ENCODE data around the gene TBX10. TPM values are rescaled to one million over a fixed set of nuclear protein-coding genes. Genes with fewer than 3 reads are reported as not detected.

TBX10 gene
- polyA plus RNA-seq, 1 donor, result 4.9 TPM

GRCh38 chr11:67613960-67614715 is 25.4 kb downstream of the TBX10 start:
- peak; percentile 52 to 64 for DNase-seq
- peaks cover 36% of the 10 kb centered on the region for H3K36me3 ChIP-seq (ENCODE audit: control insufficient read depth, insufficient read depth, low read length)
- peak overlapping the region; percentile 46 for H3K4me3 ChIP-seq (ENCODE audit: low read length)
- WGBS (ENCODE audit: insufficient coverage, low lambda C conversion rate), result no CpG with 5 or more reads among the region's 23 CpGs
- peak overlapping the region; percentile 41 for H3K27ac ChIP-seq (ENCODE audit: low read length)
- peaks cover 13% of the 10 kb centered on the region for H3K4me1 ChIP-seq (ENCODE audit: control insufficient read depth, insufficient read depth, low read length)
- H3K27me3 ChIP-seq (ENCODE audit: control insufficient read depth, insufficient read depth, low read length), result peaks cover 12% of the 10 kb centered on the region
- peaks cover 3% of the 10 kb centered on the region for H3K9me3 ChIP-seq (ENCODE audit: control insufficient read depth, low read depth, low read length)

GRCh38 chr11:67613313-67613959 is 26.1 kb downstream of the TBX10 start:
- H3K4me3 ChIP-seq (ENCODE audit: low read length), result peak overlapping the region; percentile 46
- no peak for DNase-seq
- peaks cover 13% of the 10 kb centered on the region for H3K4me1 ChIP-seq (ENCODE audit: control insufficient read depth, insufficient read depth, low read length)
- peak overlapping the region; percentile 41 for H3K27ac ChIP-seq (ENCODE audit: low read length)
- H3K27me3 ChIP-seq (ENCODE audit: control insufficient read depth, insufficient read depth, low read length), result peaks cover 12% of the 10 kb centered on the region
- no CpG with 5 or more reads among the region's 17 CpGs for WGBS (ENCODE audit: insufficient coverage, low lambda C conversion rate)
- peaks cover 43% of the 10 kb centered on the region for H3K36me3 ChIP-seq (ENCODE audit: control insufficient read depth, insufficient read depth, low read length)
- peaks cover 3% of the 10 kb centered on the region for H3K9me3 ChIP-seq (ENCODE audit: control insufficient read depth, low read depth, low read length)

GRCh38 chr11:67612751-67613150 is 26.8 kb downstream of the TBX10 start:
- Histone ChIP-seq H3K27me3 (ENCODE audit: control insufficient read depth, insufficient read depth, low read length) (peaks cover 12% of the 10 kb centered on the region), H3K27ac (ENCODE audit: low read length) (no peak overlapping the region), H3K36me3 (ENCODE audit: control insufficient read depth, insufficient read depth, low read length) (peaks cover 45% of the 10 kb centered on the region), H3K4me3 (ENCODE audit: low read length) (no peak overlapping the region), H3K9me3 (ENCODE audit: control insufficient read depth, low read depth, low read length) (peaks cover 3% of the 10 kb centered on the region), H3K4me1 (ENCODE audit: control insufficient read depth, insufficient read depth, low read length) (peaks cover 18% of the 10 kb centered on the region)
- DNase-seq, result no peak
- no CpG with 5 or more reads among the region's 13 CpGs for WGBS (ENCODE audit: insufficient coverage, low lambda C conversion rate)

GRCh38 chr11:67611704-67612587 is 27.6 kb downstream of the TBX10 start:
- H3K4me1 ChIP-seq (ENCODE audit: control insufficient read depth, insufficient read depth, low read length), result peaks cover 22% of the 10 kb centered on the region
- no CpG with 5 or more reads among the region's 37 CpGs for WGBS (ENCODE audit: insufficient coverage, low lambda C conversion rate)
- H3K27ac ChIP-seq (ENCODE audit: low read length), result no peak overlapping the region
- peaks cover 3% of the 10 kb centered on the region for H3K9me3 ChIP-seq (ENCODE audit: control insufficient read depth, low read depth, low read length)
- H3K4me3 ChIP-seq (ENCODE audit: low read length), result no peak overlapping the region
- DNase-seq, result no peak
- peaks cover 45% of the 10 kb centered on the region for H3K36me3 ChIP-seq (ENCODE audit: control insufficient read depth, insufficient read depth, low read length)
- H3K27me3 ChIP-seq (ENCODE audit: control insufficient read depth, insufficient read depth, low read length), result peaks cover 12% of the 10 kb centered on the region

- Histone ChIP-seq H3K27me3 (ENCODE audit: control insufficient read depth, insufficient read depth, low read length) (peaks cover 8% of the 10 kb centered on the region), H3K36me3 (ENCODE audit: control insufficient read depth, insufficient read depth, low read length) (peaks cover 45% of the 10 kb centered on the region), H3K9me3 (ENCODE audit: control insufficient read depth, low read depth, low read length) (peaks cover 3% of the 10 kb centered on the region), H3K4me1 (ENCODE audit: control insufficient read depth, insufficient read depth, low read length) (peaks cover 22% of the 10 kb centered on the region), H3K27ac (ENCODE audit: low read length) (no peak overlapping the region), H3K4me3 (ENCODE audit: low read length) (no peak overlapping the region)
- DNase-seq, result no peak
- WGBS (ENCODE audit: insufficient coverage, low lambda C conversion rate), result no CpG with 5 or more reads among the region's 14 CpGs
Measured at GRCh38 chr11:67611165-67611564, 28.4 kb downstream of the TBX10 start.

GRCh38 chr11:67610302-67610868 is 29.2 kb downstream of the TBX10 start:
- peaks cover 45% of the 10 kb centered on the region for H3K36me3 ChIP-seq (ENCODE audit: control insufficient read depth, insufficient read depth, low read length)
- DNase-seq, result no peak
- peaks cover 16% of the 10 kb centered on the region for H3K4me1 ChIP-seq (ENCODE audit: control insufficient read depth, insufficient read depth, low read length)
- no peak overlapping the region for H3K4me3 ChIP-seq (ENCODE audit: low read length)
- no CpG with 5 or more reads among the region's 15 CpGs for WGBS (ENCODE audit: insufficient coverage, low lambda C conversion rate)
- peaks cover 2% of the 10 kb centered on the region for H3K27me3 ChIP-seq (ENCODE audit: control insufficient read depth, insufficient read depth, low read length)
- H3K27ac ChIP-seq (ENCODE audit: low read length), result no peak overlapping the region
- no peaks in the 10 kb centered on the region for H3K9me3 ChIP-seq (ENCODE audit: control insufficient read depth, low read depth, low read length)

GRCh38 chr11:67609316-67609715 is 30.2 kb downstream of the TBX10 start:
- Histone ChIP-seq H3K27ac (ENCODE audit: low read length) (no peak overlapping the region), H3K4me1 (ENCODE audit: control insufficient read depth, insufficient read depth, low read length) (peaks cover 11% of the 10 kb centered on the region), H3K36me3 (ENCODE audit: control insufficient read depth, insufficient read depth, low read length) (peaks cover 45% of the 10 kb centered on the region), H3K9me3 (ENCODE audit: control insufficient read depth, low read depth, low read length) (no peaks in the 10 kb centered on the region), H3K4me3 (ENCODE audit: low read length) (no peak overlapping the region), H3K27me3 (ENCODE audit: control insufficient read depth, insufficient read depth, low read length) (no peaks in the 10 kb centered on the region)
- no CpG with 5 or more reads among the region's 10 CpGs for WGBS (ENCODE audit: insufficient coverage, low lambda C conversion rate)
- no peak for DNase-seq

- no peaks in the 10 kb centered on the region for H3K9me3 ChIP-seq (ENCODE audit: control insufficient read depth, low read depth, low read length)
- H3K4me3 ChIP-seq (ENCODE audit: low read length), result no peak overlapping the region
- no peaks in the 10 kb centered on the region for H3K27me3 ChIP-seq (ENCODE audit: control insufficient read depth, insufficient read depth, low read length)
- no peak overlapping the region for H3K27ac ChIP-seq (ENCODE audit: low read length)
- DNase-seq, result no peak
- H3K36me3 ChIP-seq (ENCODE audit: control insufficient read depth, insufficient read depth, low read length), result peaks cover 45% of the 10 kb centered on the region
- no CpG with 5 or more reads among the region's 8 CpGs for WGBS (ENCODE audit: insufficient coverage, low lambda C conversion rate)
- H3K4me1 ChIP-seq (ENCODE audit: control insufficient read depth, insufficient read depth, low read length), result peaks cover 9% of the 10 kb centered on the region
Measured at GRCh38 chr11:67608486-67608885, 31.1 kb downstream of the TBX10 start.

- DNase-seq, result no peak
- no peak overlapping the region for H3K27ac ChIP-seq (ENCODE audit: low read length)
- WGBS (ENCODE audit: insufficient coverage, low lambda C conversion rate), result no CpG with 5 or more reads among the region's 9 CpGs
Measured at GRCh38 chr11:67607507-67607906, 32.1 kb downstream of the TBX10 start.

More at GRCh38 chr11:67607507-67607906, 32.1 kb downstream of the TBX10 start:
- no peaks in the 10 kb centered on the region for H3K27me3 ChIP-seq (ENCODE audit: control insufficient read depth, insufficient read depth, low read length)
- H3K4me1 ChIP-seq (ENCODE audit: control insufficient read depth, insufficient read depth, low read length), result peaks cover 9% of the 10 kb centered on the region
- H3K4me3 ChIP-seq (ENCODE audit: low read length), result peak overlapping the region; percentile 83
- H3K9me3 ChIP-seq (ENCODE audit: control insufficient read depth, low read depth, low read length), result no peaks in the 10 kb centered on the region
- H3K36me3 ChIP-seq (ENCODE audit: control insufficient read depth, insufficient read depth, low read length), result peaks cover 40% of the 10 kb centered on the region

All from large intestine (tissue), 3 donors.